Natural killer cell (primary cell): ENCODE results near the gene KAT5. TPM values are rescaled to one million over a fixed set of nuclear protein-coding genes. Genes with fewer than 3 reads are reported as not detected.
"Not testable (repeated sequence)": the region's sequence is repeated elsewhere in the genome, so short reads cannot be mapped to it uniquely, and the experiment has no call there.

ENCODE experiments used
- ATAC-seq, 3 donors: fragments of 150-1000 bp in 2 of 3; fragments of 200-7000 bp in 1 of 3; cut with Tn5 transposase; 1 replicate in 1 of 3; 2 replicates in 2 of 3; pipeline ENCODE4 v1.10.0; 2021; ENCODE audit warnings: mild to moderate bottlenecking in 2 of 3, moderate library complexity in 2 of 3
- DNase-seq, 2 donors: peaks; one replicate each; pipeline versions ENCODE4 v3.0.0 to v3.0.0-alpha.2; 2013 to 2021; ENCODE audit warnings: mixed read lengths in 1 of 2
- H3K27ac ChIP-seq: one replicate; pipeline ENCODE4 v1.5.1; 2013; ENCODE audit warnings: mild to moderate bottlenecking, low read length
- H3K27me3 ChIP-seq: one replicate; pipeline ENCODE4 v1.6.1; 2013; ENCODE audit warnings: low read length; ENCODE audit not compliant: control insufficient read depth, insufficient read depth
- H3K36me3 ChIP-seq: one replicate; pipeline ENCODE4 v1.6.1; 2013; ENCODE audit warnings: low read length; ENCODE audit not compliant: control insufficient read depth, insufficient read depth
- H3K4me1 ChIP-seq: one replicate; pipeline ENCODE4 v1.6.1; 2013; ENCODE audit warnings: low read length; ENCODE audit not compliant: control insufficient read depth, insufficient read depth
- H3K4me3 ChIP-seq: one replicate; pipeline ENCODE4 v1.5.1; 2013; ENCODE audit warnings: low read length
- H3K9me3 ChIP-seq: one replicate; pipeline ENCODE4 v1.6.1; 2013; ENCODE audit warnings: low read length; ENCODE audit not compliant: control insufficient read depth, insufficient read depth
- H3K27ac Mint-ChIP-seq, 2 donors: one replicate each; pipeline ENCODE4 v1.8.0; 2022; ENCODE audit warnings: mild to moderate bottlenecking in 2 of 2, mixed read lengths in 2 of 2, moderate library complexity in 1 of 2
- H3K27me3 Mint-ChIP-seq, 2 donors: one replicate each; pipeline ENCODE4 v1.8.0; 2022; ENCODE audit warnings: low read depth in 2 of 2, mixed read lengths in 2 of 2
- H3K36me3 Mint-ChIP-seq: one replicate; pipeline ENCODE4 v1.8.0; 2022; ENCODE audit warnings: mixed read lengths
- H3K4me1 Mint-ChIP-seq, 2 donors: one replicate each; pipeline ENCODE4 v1.8.0; 2022; ENCODE audit warnings: mixed read lengths in 2 of 2
- H3K4me3 Mint-ChIP-seq: one replicate; pipeline ENCODE4 v1.8.0; 2022; ENCODE audit warnings: mild to moderate bottlenecking, moderate library complexity, mixed read lengths
- H3K9me3 Mint-ChIP-seq, 2 donors: one replicate each; pipeline ENCODE4 v1.8.0; 2022; ENCODE audit warnings: mixed read lengths in 2 of 2
- CTCF ChIP-seq: fragments of 200-600 bp; IDR thresholded peaks from one replicate; pipeline ENCODE4 v1.8.0; 2022; ENCODE audit warnings: antibody characterized with exemption
- WGBS: methylation state at CpG from one replicate; pipeline ENCODE4 v1.1.7; 2013; ENCODE audit warnings: missing lambda C conversion rate; ENCODE audit not compliant: insufficient coverage; 5-methylcytosine and 5-hydroxymethylcytosine counted together
- intact Hi-C: fragments of 100-400 bp; cut with micrococcal nuclease; formaldehyde crosslinking; loops from one replicate; pipeline ENCODE4 v1.14.2; 2022
- total RNA-seq, 4 donors: library from RNA; stranded (reverse); fragments of 120-200 nt in 1 of 4; gene quantifications; one replicate each; pipeline versions ENCODE4 v1.2.3 to v1.2.4, GENCODE V29; 2013 to 2022

The KAT5 gene
- total RNA-seq, 3 donors from 2014 or later (not counting 1 experiment from before 2014, with no cell fraction given), result 140 to 155 (median 146) TPM

GRCh38 chr11:65722261-65722660, 10.2 kb downstream of the KAT5 start:
- DNase-seq (no peak), ATAC-seq (no peak)
- no peak for TF ChIP-seq CTCF
- H3K36me3 Mint-ChIP-seq, result no peaks in the 10 kb centered on the region
- no peak overlapping the region for H3K27ac Mint-ChIP-seq
- no peak overlapping the region for H3K4me3 Mint-ChIP-seq
- H3K9me3 Mint-ChIP-seq, result no peaks in the 10 kb centered on the region
- H3K27ac ChIP-seq, result no peak overlapping the region
- WGBS, result 95% methylated on average over 1 of the region's 1 CpG
- no peaks in the 10 kb centered on the region for H3K27me3 ChIP-seq
- peaks cover 0 to 4% of the 10 kb centered on the region in 2 donors for H3K27me3 Mint-ChIP-seq
- intact Hi-C loops, result no loop called here
- peaks cover 23% of the 10 kb centered on the region for H3K4me1 ChIP-seq
- H3K9me3 ChIP-seq, result no peaks in the 10 kb centered on the region
- peaks cover 22% of the 10 kb centered on the region for H3K36me3 ChIP-seq
- H3K4me3 ChIP-seq, result no peak overlapping the region
- H3K4me1 Mint-ChIP-seq, result peaks cover 6 to 25% of the 10 kb centered on the region in 2 donors

GRCh38 chr11:65726660-65727059, 14.6 kb downstream of the KAT5 start:
- Histone ChIP-seq H3K4me1 (no peaks in the 10 kb centered on the region), H3K27ac (no peak overlapping the region), H3K36me3 (no peaks in the 10 kb centered on the region), H3K4me3 (no peak overlapping the region), H3K9me3 (no peaks in the 10 kb centered on the region), H3K27me3 (no peaks in the 10 kb centered on the region)
- TF ChIP-seq CTCF, result no peak
- WGBS, result 73% methylated on average over 6 of the region's 6 CpGs
- Mint-ChIP-seq H3K27ac (no peak overlapping the region), H3K4me3 (no peak overlapping the region), H3K36me3 (no peaks in the 10 kb centered on the region), H3K27me3 (peaks cover 1 to 5% of the 10 kb centered on the region in 2 donors), H3K9me3 (no peaks in the 10 kb centered on the region), H3K4me1 (no peaks in the 10 kb centered on the region)
- no peak for DNase-seq
- intact Hi-C loops, result no loop called here
- no peak for ATAC-seq

- H3K27ac Mint-ChIP-seq, result no peak overlapping the region
- no peaks in the 10 kb centered on the region for H3K9me3 ChIP-seq
- 89% methylated on average over 15 of the region's 15 CpGs for WGBS
- ATAC-seq (no peak), DNase-seq (no peak)
- no peak for TF ChIP-seq CTCF
- no peak overlapping the region for H3K27ac ChIP-seq
- H3K27me3 Mint-ChIP-seq, result peaks cover 8 to 13% of the 10 kb centered on the region in 2 donors
- no peaks in the 10 kb centered on the region for H3K9me3 Mint-ChIP-seq
- H3K36me3 ChIP-seq, result no peaks in the 10 kb centered on the region
- peaks cover 2% of the 10 kb centered on the region for H3K27me3 ChIP-seq
- no peaks in the 10 kb centered on the region for H3K36me3 Mint-ChIP-seq
- intact Hi-C loops, result no loop called here
- no peak overlapping the region for H3K4me3 Mint-ChIP-seq
- H3K4me1 Mint-ChIP-seq, result no peaks in the 10 kb centered on the region
- H3K4me1 ChIP-seq, result no peaks in the 10 kb centered on the region
- no peak overlapping the region for H3K4me3 ChIP-seq
Measured at GRCh38 chr11:65727865-65728264, 15.8 kb downstream of the KAT5 start.

- Mint-ChIP-seq H3K36me3 (no peaks in the 10 kb centered on the region), H3K4me3 (no peak overlapping the region), H3K4me1 (no peaks in the 10 kb centered on the region), H3K27me3 (peaks cover 8 to 17% of the 10 kb centered on the region in 2 donors), H3K9me3 (no peaks in the 10 kb centered on the region), H3K27ac (no peak overlapping the region)
- H3K36me3 ChIP-seq, result no peaks in the 10 kb centered on the region
- DNase-seq (no peak), ATAC-seq (no peak)
- peaks cover 2% of the 10 kb centered on the region for H3K27me3 ChIP-seq
- intact Hi-C loops, result no loop called here
- H3K4me1 ChIP-seq, result no peaks in the 10 kb centered on the region
- no peaks in the 10 kb centered on the region for H3K9me3 ChIP-seq
- H3K27ac ChIP-seq, result no peak overlapping the region
- TF ChIP-seq CTCF, result no peak
- H3K4me3 ChIP-seq, result no peak overlapping the region
- WGBS, result 81% methylated on average over 4 of the region's 5 CpGs
Measured at GRCh38 chr11:65730461-65730860, 18.4 kb downstream of the KAT5 start.

- H3K27ac Mint-ChIP-seq, intact Hi-C loops: not testable (repeated sequence)
Measured at GRCh38 chr11:65735111-65735510, 23.1 kb downstream of the KAT5 start.

More at GRCh38 chr11:65735111-65735510, 23.1 kb downstream of the KAT5 start:
- peaks cover 7 to 39% of the 10 kb centered on the region in 2 donors for H3K27me3 Mint-ChIP-seq
- not testable (repeated sequence) for H3K9me3 Mint-ChIP-seq, H3K36me3 Mint-ChIP-seq, H3K4me1 Mint-ChIP-seq, H3K4me3 Mint-ChIP-seq, H3K4me1 ChIP-seq, H3K27ac ChIP-seq, DNase-seq, H3K27me3 ChIP-seq, H3K36me3 ChIP-seq, H3K9me3 ChIP-seq, H3K4me3 ChIP-seq, ATAC-seq
- 85% methylated on average over 4 of the region's 4 CpGs for WGBS
